GM21515 (cell line): ENCODE measurements around the gene DNAJC4.
"Not testable (repeated sequence)": the region's sequence is repeated elsewhere in the genome, so short reads cannot be mapped to it uniquely, and the experiment has no call there.

Experiments used
- ATAC-seq: cut with Tn5 transposase; IDR thresholded peaks from one replicate; pipeline ENCODE4 v1.9.1; 2021; ENCODE audit not compliant: unreplicated experiment

Gene DNAJC4

GRCh38 chr11:64243236-64243854, 13.0 kb downstream of the DNAJC4 start:
- ATAC-seq: no peak

DNA sequence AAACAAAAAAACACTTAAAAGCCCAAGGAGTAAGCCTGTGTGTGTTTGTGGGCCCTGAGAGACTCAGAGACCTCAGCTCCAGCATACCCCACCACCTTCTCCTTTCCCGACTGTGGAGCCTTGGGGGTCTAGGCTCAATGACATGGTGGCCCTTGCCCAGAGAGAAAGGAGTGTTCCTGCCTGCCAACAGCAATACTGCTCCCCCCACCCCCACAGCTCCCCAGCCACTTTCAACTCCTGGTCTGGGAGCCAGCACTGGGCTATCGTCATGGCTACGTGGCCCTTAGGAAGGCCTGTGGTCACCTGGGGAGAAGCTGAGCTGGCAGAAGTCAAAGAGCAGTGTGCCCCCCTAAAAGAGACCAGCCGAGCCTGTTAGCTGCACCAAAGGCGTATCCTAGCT, 13.8 kb downstream of the DNAJC4 start:
- ATAC-seq: no peak

DNA sequence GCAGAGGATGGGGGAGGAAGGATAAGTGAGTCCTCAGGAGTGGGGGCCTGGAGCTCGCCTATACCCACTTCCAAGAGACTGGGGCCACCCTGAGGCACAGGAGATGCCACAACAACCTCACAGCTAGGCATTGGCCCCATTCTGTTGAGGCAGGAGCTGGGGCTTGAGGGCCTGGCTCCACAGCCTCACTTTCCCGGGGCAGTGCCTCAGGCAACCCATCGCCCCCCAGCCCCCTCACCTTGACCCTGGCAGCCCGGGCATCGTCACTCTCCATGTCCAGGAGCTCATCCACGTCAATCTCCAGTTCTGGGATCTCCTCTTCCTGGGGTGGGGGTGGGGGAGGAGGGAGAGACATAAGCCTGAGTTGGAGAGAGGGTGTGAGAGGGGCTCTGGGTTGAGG, 14.6 kb downstream of the DNAJC4 start:
- ATAC-seq: no peak

GRCh38 chr11:64245401-64245796, 15.1 kb downstream of the DNAJC4 start:
- ATAC-seq: no peak

DNA sequence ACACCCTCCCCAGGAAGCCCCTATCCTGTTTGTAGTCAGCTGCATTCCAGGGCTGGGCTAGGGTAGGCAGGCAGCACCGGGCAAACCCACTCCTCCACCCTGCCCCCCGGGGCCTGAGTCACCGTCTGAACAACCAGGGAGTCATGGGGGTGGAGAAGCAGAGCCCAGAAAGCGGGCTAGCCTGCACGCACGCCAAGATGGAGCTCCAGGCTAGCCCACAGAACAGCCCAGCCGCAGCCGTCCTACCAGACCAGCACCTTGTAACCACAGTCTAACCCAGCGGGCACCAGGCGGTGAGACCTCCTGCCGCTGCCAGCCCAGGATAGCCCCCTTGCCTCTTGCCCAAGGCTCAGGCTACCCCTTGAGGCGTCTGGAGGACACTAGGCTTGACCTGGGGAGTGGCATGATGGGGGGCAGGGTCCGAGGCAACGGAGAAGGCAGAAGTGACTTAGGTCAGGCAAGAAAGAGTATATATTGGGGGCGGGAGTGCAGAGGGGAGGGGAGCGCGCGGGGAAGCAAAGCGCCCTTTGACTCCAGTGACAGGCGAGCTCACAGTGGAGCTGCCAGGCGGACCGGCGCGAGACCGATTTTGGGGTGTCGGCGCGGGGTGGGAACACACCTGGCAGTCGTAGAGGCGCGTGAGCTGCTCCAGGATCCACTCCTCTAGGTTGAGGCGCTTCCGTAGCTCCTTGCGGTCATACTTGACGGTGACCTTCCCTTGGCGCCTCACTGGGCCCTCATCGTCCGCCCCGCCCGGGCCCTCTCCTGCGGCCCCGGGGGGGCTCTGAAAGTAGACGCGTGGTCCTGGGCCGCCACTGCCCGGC, 15.7 kb downstream of the DNAJC4 start:
- no peak for ATAC-seq

DNA sequence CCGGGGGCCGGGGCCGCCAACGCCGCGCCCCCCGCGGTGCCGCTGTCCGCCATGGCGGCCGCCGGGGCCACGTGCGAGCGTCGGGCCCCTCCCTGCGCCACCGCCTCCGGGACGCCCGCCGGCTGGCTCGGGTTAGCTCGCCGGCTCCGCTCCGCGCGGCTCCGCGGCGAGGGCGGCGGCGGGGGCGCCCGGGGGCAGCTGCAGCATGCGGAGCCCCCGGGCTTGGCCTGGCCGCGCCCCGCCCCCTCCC, 16.2 kb downstream of the DNAJC4 start:
- not testable (repeated sequence) for ATAC-seq

DNA sequence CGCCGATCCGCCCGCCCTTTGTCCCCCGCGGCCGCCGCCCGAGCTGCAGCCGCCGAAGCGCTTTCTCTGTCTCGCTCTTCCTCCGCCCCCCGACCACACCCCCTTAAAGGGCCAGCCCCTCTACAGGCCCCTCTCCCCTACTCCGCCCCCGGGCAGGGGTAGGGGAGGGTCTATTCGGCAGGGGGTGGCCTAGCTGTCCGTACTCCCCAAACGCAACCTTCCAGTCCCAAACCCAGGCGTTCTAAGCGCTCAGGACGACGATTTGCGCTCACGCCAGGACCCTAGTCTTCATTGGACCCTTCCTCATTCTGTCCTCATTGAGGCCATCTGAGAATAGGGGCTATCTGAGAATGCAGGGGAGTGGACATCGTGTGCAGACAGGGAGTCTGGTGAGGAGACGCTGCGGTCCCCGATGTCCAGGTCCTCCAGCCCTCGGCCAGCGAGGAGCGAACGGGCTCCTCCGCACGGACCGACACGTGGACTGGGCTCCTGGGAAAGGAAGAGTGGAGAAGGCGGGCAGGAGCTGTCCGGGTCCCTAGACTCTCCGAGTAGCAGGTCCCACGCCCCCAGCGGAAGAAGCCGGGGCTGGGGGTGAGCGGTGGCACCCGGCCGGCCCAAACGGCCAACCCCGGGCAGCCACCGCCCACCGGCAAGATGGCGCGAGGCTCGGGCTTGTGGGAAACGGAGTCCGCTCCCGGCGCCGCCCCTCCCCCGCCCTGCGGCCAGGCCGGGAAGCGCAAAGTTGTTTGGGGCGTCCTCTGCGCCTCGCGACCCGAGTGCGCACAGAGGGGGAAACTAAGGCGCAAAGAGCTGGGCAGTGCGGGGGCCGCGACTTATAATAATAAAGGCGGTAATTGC, 16.8 kb downstream of the DNAJC4 start, which contains the start of gene PPP1R14B:
Gene PPP1R14B (minus strand): TSS at position 73 of the 858 bp plus-strand sequence. CDS start 270 bp downstream, outside the sequence.
- ATAC-seq: no peak

DNA sequence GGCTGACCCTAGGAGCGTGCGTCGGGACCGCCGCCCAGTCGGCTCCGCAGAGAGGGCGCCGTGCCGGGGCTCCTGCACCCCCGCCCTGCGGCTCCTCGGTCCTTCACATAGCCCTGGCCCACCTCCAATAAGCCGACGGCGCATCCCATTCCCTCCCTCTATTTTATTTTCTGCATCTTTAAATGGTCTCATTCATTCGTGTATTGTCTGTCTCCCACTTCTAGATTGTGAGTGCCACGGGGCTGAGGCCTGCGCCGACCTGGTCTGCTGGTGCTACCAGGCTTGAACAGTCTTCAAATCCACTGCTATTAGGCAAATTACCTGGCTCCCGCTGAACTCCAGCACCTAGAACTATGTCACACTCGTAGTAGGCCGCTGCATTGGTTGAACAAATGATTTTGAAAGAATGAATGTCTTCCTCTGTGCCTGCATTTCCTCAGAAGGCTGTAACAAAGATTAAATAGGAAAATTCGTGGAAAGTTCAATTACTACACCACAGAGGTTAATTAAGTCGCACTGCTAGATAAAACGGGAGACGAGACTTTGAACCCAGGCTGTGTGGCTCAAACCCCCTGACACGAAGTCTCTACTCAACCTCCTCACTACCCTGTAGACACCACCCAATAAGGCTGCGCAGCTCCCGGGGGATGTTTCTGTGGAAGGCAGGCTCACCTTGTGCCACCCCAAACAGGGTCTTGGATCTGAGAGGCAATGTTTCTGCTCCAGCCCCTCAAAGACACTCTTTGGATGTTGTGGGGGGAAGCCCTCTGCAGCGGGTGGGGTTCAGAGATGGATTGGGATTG, 17.6 kb downstream of the DNAJC4 start:
- ATAC-seq: no peak

- ATAC-seq: no peak
Measured at GRCh38 chr11:64248578-64248977, 18.2 kb downstream of the DNAJC4 start.

- ATAC-seq: no peak
Measured at GRCh38 chr11:64249038-64249437, 18.7 kb downstream of the DNAJC4 start.

DNA sequence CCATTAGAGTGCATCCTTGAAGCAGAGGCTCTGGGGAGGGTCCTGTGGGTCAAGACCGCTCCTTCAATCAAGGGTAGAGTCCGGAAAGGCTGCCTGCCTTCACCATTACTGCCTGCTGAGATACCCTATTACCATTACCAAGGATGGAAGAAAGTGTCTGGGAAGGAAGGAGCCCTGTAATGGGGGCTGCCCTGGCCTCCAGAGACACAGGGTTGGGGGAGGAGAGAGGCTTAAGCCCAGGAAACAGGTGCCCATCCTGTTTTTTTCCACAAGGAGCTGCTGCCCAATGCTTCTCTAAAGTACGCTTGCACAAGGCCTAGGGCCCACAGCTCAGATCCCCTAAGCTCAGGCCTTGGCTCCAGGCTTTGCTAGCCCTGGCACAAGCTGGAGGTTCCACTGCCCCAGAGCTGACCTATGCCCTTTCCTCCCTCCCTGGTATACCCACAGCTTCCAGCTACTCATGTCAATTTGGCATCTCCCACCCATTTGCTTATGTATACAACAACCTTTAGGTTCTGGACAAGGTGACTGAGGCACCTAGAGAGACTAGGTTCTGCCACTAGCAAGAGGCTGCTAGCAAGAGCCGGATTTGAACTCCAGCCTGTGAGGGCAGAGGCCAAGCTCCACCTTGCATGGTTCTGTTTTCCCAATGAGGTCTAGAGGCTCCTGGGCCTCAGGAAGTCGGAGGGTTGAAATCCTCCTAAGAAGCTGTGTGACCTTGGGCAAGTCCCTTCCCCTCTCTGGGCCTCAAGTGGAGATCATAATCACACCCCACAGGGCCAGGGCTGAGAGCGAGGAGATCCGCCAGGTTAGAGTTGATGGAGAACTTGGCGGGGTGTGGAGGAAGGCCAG, 19.4 kb downstream of the DNAJC4 start:
- no peak for ATAC-seq

DNA sequence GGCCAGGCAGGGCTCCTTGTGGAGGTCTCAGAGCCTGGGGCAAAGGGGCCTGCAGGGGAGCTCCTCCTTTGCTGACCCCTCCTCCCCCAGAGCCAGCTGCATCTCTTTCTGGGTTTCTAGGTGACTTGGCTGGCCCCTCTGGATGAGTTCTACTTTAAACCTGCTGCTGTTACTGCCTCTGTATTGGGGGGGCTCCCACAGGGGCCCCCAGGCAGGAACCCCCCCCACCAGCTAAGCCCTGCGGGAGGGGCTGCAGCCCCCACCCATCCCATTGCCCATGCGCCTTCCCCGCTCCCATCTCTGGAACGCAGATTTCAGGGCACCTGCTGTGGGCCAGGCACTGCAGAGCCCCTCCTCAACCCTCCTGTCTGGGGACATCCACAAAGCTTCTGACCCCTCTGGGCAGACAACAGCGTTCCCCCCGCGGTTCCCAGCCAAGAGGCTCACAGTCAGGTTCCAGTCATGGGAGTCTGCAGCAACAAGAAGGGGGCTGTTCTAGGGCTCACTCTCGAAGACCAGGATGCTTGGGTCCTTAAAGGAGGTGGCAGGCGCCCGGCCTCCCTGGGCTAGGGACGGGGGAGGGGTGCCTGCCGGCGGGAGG, 20.2 kb downstream of the DNAJC4 start:
- no peak for ATAC-seq

DNA sequence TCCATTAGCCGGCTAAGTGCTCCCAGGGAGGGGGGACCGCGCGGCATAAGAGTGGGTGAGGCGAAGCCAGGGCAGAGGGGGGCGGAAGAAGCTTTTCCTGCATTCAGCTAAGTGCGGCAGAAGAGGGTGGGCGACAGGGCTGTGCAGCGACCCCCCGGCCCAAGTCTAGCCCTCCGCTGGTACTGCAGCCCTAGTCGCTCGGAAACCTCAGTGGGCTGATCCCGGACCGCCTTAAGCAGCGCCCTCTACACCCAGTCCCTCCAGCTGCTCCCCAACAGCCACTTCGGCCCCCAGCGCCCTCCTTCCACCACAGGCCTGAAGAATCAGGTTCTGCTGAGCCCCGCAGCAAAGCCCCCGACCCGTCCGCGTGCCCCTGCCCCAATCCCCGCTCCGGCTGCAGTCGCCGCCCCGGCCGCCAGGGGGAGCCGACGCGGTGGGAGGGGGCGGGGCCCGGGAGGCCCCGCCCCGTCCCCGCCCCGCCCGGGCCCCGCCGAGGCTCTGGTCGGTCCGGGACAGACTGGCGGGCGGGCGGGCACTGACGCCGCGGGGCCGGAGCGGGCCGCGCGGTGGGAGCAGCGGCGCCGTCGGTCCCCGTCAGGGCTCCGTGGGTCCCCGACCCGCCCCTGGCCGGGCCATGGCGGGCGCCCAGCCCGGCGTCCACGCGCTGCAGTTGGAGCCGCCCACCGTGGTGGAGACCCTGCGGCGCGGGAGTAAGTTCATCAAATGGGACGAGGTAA, 20.8 kb downstream of the DNAJC4 start, which contains the start of gene PLCB3:
Gene PLCB3 (plus strand): TSS at position 515 of the 737 bp plus-strand sequence. CDS start 120 bp downstream, at position 635.
- ATAC-seq: peak; percentile 35

GRCh38 chr11:64251753-64252002, 21.3 kb downstream of the DNAJC4 start:
- peak; percentile 7 for ATAC-seq

- no peak for ATAC-seq
Measured at GRCh38 chr11:64252003-64252872, 21.9 kb downstream of the DNAJC4 start.

- no peak for ATAC-seq
Measured at GRCh38 chr11:64253043-64253442, 22.7 kb downstream of the DNAJC4 start.

DNA sequence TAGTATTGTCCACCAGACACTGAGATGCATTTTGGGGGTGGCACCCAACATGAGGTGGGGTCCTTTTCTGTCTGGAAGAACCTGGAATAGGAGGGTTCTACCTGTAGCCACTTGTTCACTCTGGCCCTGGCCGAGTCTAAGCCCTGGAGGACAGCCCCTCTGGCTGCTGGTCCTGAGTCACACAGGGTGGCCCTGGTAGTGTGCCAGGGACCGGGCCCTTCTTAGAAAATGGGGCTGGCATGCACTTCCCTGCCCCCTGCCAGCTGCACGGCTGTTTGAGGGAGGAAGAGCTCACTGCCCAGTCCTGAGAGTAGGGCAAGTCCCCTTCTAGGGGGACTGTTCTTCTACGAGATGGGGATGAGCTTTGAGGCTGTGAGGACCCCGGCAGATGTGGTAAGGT, 23.1 kb downstream of the DNAJC4 start:
- ATAC-seq: no peak

DNA sequence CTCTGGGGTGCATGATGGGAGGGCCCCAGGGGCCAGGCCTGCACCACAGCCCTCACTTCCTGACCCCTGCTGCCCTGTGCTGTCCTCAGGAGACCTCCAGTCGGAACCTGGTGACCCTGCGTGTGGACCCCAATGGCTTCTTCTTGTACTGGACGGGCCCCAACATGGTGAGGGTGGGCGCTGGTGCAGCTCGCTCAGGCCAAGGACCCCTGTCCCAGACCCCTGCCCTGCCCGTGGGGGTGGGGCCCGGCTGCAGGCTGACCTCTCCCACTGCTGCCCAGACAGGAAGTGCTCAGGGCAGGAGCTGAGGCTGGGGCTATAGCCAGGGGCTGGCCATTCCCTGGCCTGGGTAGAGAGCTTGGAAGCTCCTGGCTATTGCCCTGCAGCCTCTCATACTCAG, 24.0 kb downstream of the DNAJC4 start:
- no peak for ATAC-seq
